22Rv1 (cell line): Measurements from ENCODE around the gene HOXA3.

ENCODE experiments used
- H3K27ac ChIP-seq: fragments of 450-650 bp; 2 replicates; pipeline ENCODE4 v1.5.1; 2017
- ZFX ChIP-seq: fragments of 450-650 bp; IDR thresholded peaks from 2 replicates; pipeline ENCODE4 v1.6.1; 2017; ENCODE audit warnings: antibody characterized with exemption, borderline replicate concordance
- TF ChIP-seq, protein P1 (sequence below): fragments of 450-650 bp; IDR thresholded peaks from 2 replicates; pipeline ENCODE4 v1.5.1; 2017; ENCODE audit warnings: mild to moderate bottlenecking

Gene HOXA3

DNA sequence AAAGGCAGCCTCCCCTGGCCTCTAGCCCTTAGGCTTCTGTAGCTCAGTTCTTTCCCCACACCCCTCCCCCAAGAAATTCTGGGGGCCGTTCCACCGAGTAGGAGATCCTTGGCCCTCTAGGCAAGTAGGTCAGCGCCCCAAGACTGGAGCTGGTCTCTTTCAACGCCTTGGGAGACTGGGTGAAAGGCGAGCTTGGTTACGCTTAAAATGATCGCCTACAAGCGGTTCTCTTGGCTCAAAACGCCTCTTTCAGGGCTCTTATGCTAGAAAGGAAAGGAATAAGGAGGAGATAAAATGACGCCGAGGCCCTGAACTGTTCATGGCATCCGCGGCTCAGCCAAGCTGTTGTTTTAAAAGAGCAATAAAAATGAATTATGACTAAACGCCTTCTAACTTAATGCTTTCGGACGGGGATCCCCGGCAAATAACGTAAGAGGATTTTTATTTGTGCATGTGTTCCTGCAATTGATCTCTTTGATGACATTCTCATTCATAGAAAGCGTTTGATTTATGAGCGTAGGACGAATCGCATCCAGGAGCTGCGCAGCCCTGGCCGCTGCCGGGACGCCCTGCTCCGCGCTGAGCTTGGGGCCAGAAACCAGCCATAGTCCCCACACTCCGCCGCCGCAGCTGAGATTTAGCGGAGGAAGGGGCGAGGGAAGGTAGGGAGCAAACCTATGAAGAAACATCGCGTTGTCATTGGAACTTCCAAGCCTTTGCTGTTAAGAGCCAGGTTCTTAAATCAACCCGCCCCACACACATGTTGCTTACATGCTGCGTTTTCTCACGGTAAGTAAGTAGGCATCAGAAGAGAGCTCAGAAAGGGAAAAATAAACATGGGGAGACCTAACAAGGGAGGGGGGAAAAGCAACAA is 53.6 kb downstream of the HOXA3 start:
- TF ChIP-seq ZFX: no peak
- TF ChIP-seq, protein P1, sequence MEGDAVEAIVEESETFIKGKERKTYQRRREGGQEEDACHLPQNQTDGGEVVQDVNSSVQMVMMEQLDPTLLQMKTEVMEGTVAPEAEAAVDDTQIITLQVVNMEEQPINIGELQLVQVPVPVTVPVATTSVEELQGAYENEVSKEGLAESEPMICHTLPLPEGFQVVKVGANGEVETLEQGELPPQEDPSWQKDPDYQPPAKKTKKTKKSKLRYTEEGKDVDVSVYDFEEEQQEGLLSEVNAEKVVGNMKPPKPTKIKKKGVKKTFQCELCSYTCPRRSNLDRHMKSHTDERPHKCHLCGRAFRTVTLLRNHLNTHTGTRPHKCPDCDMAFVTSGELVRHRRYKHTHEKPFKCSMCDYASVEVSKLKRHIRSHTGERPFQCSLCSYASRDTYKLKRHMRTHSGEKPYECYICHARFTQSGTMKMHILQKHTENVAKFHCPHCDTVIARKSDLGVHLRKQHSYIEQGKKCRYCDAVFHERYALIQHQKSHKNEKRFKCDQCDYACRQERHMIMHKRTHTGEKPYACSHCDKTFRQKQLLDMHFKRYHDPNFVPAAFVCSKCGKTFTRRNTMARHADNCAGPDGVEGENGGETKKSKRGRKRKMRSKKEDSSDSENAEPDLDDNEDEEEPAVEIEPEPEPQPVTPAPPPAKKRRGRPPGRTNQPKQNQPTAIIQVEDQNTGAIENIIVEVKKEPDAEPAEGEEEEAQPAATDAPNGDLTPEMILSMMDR: no peak
- H3K27ac ChIP-seq: no peak overlapping the region

DNA sequence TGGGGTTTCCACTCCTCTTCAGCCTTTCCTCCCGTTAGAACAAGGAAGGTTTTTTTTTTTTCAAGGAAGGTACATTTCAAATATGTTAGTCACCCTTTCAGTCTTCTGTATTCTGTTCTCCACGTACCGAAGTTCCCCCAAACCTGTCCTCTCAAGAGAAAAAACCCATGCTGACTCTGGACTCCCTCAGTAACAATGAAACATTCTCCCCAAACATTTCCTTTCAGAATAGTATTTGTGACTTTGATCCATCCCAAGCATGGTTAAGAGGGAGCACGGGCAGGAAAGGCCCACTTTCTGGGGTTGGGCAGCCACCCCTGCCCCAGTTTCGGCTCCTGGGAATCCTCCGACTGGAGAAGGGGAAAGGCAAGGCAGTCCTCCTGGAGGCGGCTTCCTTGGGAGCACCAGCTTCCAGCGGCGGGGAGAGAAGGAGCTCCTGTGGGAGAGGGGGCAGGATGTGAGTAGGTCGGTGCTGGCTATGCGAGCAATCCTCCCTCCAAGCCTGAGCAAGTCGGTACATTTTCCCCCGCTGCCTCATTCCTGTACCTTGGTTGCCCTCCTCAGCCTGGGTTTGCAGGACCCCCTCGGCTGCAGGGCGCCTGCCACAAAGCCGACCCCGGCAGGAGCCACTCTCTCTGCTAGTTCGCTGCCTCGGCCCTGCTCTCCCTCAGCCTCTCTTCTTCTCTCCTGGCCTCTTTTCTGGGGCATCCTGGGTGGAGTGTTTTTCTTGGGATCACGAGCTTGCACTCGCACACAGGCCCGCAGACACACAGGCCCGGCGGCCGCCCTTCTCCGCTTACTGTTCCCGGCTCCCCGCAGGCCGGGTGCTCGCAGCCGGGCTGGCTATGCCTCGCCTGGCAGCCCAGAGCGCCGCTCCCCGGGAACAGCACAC is 54.5 kb downstream of the HOXA3 start:
- H3K27ac ChIP-seq: no peak overlapping the region
- TF ChIP-seq, protein P1: no peak
- no peak for TF ChIP-seq ZFX

DNA sequence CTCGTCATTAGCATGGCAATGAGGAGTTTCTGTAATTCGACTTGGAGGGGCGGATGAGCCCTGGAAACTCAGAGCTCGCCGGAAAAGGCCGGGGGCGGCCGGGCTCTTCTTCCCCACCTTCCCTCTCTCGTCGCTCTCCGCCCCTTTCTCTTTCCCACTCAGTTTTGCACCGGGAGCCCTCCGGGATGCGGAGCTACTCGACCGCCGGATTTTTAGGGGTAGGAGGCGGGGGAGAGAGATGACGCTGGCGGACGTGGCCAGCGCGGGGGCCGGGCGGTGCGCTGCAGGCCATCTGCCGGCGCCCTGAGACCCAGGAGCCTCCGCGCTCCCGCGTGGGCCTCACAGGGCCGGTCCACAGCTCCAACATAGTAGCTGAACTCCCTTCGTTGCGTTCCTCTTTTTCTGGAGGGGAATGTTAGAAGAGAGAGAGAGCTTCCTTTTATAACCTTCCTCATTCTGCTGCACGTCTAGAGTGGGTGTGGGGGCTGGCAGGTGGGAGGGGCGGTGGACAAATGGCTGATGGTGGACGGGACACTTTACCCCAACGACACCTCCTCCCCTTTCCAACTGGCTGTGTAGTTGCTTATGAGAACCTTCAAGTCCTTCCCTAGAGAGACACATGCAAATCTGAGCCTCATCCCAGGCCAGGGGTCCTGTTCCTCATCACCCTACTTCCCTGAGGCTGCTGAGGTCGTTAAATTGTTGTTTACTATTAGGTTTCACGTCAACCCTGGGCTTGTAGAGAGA is 55.4 kb downstream of the HOXA3 start:
- TF ChIP-seq ZFX: no peak
- TF ChIP-seq, protein P1: no peak
- H3K27ac ChIP-seq: peak overlapping the region; percentile 79

DNA sequence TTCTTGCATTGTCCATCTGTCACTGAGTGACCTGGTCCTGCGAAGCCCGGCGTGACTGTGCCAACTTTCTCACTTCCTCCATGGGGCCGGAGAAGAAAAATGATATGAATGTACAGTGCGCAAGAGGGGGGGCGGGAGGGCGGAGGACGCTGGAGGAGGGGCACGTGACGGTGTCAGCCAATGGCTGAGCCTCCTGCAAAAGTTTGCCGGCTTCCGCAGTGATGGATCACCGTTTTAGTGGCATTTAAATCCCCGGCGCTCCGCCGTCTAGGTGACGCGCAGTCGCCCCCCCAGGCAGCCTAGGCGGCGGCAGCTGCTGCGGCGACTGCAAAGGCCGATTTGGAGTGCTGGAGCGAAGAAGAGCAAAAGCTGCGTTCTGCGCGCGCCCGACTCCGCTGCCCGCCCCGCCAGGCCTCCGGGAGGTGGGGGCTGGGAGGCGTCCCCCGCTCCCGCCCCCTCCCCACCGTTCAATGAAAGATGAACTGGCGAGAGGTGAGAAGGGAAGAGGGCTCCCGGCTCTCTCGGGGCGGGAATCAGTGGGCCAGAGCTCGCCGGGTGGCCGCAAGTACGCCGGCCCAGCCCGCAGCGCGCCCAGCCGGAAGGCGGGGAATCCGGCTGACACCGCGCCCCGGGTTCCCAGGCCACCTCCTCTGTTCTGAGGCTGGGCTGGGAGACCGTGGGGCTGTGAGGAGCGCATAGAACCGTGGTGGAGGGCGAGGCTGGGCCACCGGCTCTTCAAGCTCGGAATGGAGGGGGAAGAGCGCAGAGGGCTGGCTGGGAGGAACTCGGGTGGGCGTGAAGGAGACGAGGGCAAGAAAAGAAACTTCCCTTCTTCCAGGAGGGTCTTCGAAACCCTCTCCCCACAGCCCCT is 56.3 kb downstream of the HOXA3 start, which contains the start of gene HOXA1:
TSS of gene HOXA1 (minus strand) at position 104 of the 871 bp plus-strand sequence. CDS start at position 16, 88 bp downstream.
- TF ChIP-seq, protein P1: no peak
- TF ChIP-seq ZFX: no peak
- H3K27ac ChIP-seq: peak within 1 kb of the TSS; percentile 79

DNA sequence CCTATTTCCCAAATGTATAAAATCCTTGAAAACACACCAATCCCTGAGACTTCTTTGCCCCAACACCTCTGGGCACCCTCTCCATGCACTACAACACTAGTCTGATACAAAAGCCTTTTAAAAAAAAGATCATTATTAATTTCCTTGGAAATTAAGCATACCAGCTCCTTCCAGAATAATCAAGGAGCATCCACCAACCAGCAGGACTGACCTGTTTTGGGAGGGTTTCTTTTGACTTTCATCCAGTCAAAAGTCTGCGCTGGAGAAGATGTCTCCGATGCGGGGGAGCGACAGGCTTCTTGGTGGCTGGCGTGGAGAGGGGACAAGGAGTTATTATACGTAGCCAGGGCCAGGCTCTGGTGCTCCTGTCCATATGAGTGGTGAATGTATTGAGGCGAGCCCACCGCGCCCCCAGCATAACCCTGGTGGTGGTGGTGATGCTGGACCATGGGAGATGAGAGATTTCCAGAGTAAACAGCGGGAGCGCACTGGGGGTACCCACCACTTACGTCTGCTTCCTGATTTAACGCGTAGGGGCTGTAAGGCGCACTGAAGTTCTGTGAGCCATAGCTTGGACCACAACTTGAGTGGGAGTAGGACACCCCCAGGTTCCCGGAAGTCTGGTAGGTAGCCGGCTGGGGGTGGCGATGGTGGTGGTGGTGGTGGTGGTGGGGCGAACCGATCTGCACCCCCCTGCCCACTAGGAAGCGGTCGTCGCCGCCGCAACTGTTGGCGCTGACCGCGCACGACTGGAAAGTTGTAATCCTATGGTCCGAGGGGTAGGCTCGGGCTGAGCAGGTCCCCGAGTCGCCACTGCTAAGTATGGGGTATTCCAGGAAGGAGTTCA is 57.1 kb downstream of the HOXA3 start:
- TF ChIP-seq, protein P1: no peak
- TF ChIP-seq ZFX: no peak
- H3K27ac ChIP-seq: peak overlapping the region; percentile 79
